Endothelial cell of umbilical vein (primary cell): Measurements from ENCODE around the gene HEATR3. TPM values are rescaled to one million over a fixed set of nuclear protein-coding genes. Genes with fewer than 3 reads are reported as not detected.

Experiments
- BruUV-seq: library from RNA; stranded (reverse); fragments of 400-500 nt; replicated peaks from 2 replicates; lab custom pipeline; 2021; lab: Mats Ljungman, UMichigan
- CTCF ChIA-PET: fragments of 300-600, 350-600 bp; sonication (Branson Sonifier 250); formaldehyde crosslinking; loops from one replicate; lab custom pipeline; 2021; ENCODE audit warnings: antibody characterized with exemption, inconsistent platforms; lab: Charles Lee
- POLR2A ChIA-PET: fragments of 300-600, 350-600 bp; sonication (Branson Sonifier 250); formaldehyde crosslinking; loops from one replicate; lab custom pipeline; 2021; ENCODE audit warnings: antibody characterized with exemption, inconsistent platforms; lab: Charles Lee
- DNase-seq: peaks from one replicate; pipeline ENCODE4 v3.0.0-alpha.2; 2011; ENCODE audit warnings: low read depth, low spot score
- FAIRE-seq: peaks from 2 replicates; lab custom pipeline; 2011; peaks lifted over from hg19 to GRCh38; lab: Jason Lieb, UNC
- H2AFZ ChIP-seq: 2 replicates; pipeline ENCODE4 v1.6.0; 2012; ENCODE audit warnings: low read depth, low read length, control low read depth, inconsistent platforms
- H3K27ac ChIP-seq: 2 replicates; pipeline ENCODE4 v1.5.1; 2011; ENCODE audit warnings: low read depth, mild to moderate bottlenecking, control low read depth, low read length, moderate library complexity; ENCODE audit not compliant: insufficient read depth
- H3K27me3 ChIP-seq, 2 experiments: 2 replicates each; pipeline versions ENCODE4 v1.6.0 to v1.6.1; 2011; ENCODE audit warnings: low read length in 2 of 2, mixed read lengths in 1 of 2; ENCODE audit not compliant: control insufficient read depth in 2 of 2, insufficient read depth in 2 of 2
- H3K36me3 ChIP-seq, 2 experiments: 2 replicates in 1 of 2; 3 replicates in 1 of 2; pipeline ENCODE4 v1.5.1; 2011; ENCODE audit warnings: low read length in 2 of 2, mild to moderate bottlenecking in 1 of 2, moderate library complexity in 1 of 2; ENCODE audit not compliant: control insufficient read depth in 2 of 2, insufficient read depth in 2 of 2; ENCODE audit errors: extremely low read depth in 1 of 2
- H3K4me1 ChIP-seq: 3 replicates; pipeline ENCODE4 v1.5.1; 2011; ENCODE audit warnings: mild to moderate bottlenecking, low read length; ENCODE audit not compliant: control insufficient read depth, insufficient read depth; ENCODE audit errors: extremely low read depth
- H3K4me2 ChIP-seq: 2 replicates; pipeline ENCODE4 v1.6.1; 2011; ENCODE audit warnings: low read length, control low read depth, mixed read lengths; ENCODE audit not compliant: insufficient read depth
- H3K4me3 ChIP-seq, 3 experiments: fragments of 200-600 bp in 1 of 3; sonication (generic), shearing (Covaris generic) in 1 of 3; replicated peaks in 1 of 3; 2 replicates each; pipeline ENCODE4 v1.5.1; 2011 to 2016; ENCODE audit warnings: control low read depth in 3 of 3, low read length in 3 of 3, mild to moderate bottlenecking in 2 of 3, inconsistent platforms in 1 of 3, low read depth in 1 of 3, moderate library complexity in 1 of 3; ENCODE audit not compliant: insufficient read depth in 1 of 3
- H3K79me2 ChIP-seq: 2 replicates; pipeline ENCODE4 v1.6.0; 2012; ENCODE audit warnings: low read length, inconsistent platforms; ENCODE audit not compliant: control insufficient read depth, insufficient read depth
- H3K9ac ChIP-seq: replicated peaks from 2 replicates; pipeline ENCODE3; 2011; ENCODE audit warnings: low read length, control low read depth; ENCODE audit not compliant: insufficient read depth; ENCODE audit errors: extremely low read depth
- H3K9me1 ChIP-seq: replicated peaks from 3 replicates; pipeline ENCODE4 v1.6.0; 2011; ENCODE audit warnings: mild to moderate bottlenecking, low read length; ENCODE audit not compliant: control insufficient read depth, insufficient read depth; ENCODE audit errors: extremely low read depth
- H3K9me3 ChIP-seq: replicated peaks from 2 replicates; pipeline ENCODE4 v1.5.1; 2012; ENCODE audit warnings: low read length, inconsistent platforms; ENCODE audit not compliant: control insufficient read depth, insufficient read depth
- H4K20me1 ChIP-seq: replicated peaks from 2 replicates; pipeline ENCODE3; 2011; ENCODE audit warnings: mild to moderate bottlenecking, low read length; ENCODE audit not compliant: control insufficient read depth, insufficient read depth; ENCODE audit errors: extremely low read depth
- CTCF ChIP-seq, 2 donors: IDR thresholded peaks; 1 replicate in 1 of 2; 2 replicates in 1 of 2; pipeline ENCODE4 v1.5.1; 2011; ENCODE audit warnings: low read length in 2 of 2, mild to moderate bottlenecking in 2 of 2, moderate library complexity in 2 of 2, control low read depth in 1 of 2, inconsistent platforms in 1 of 2, low read depth in 1 of 2; ENCODE audit not compliant: insufficient read depth in 1 of 2; ENCODE audit errors: extremely low read depth in 1 of 2
- EZH2 ChIP-seq: IDR thresholded peaks from 2 replicates; pipeline ENCODE4 v1.6.1; 2012; ENCODE audit warnings: borderline replicate concordance, low read depth, mild to moderate bottlenecking, moderate library complexity, low read length, inconsistent platforms; ENCODE audit not compliant: severe bottlenecking
- FOS ChIP-seq: IDR thresholded peaks from 2 replicates; pipeline ENCODE4 v1.6.1; 2011; ENCODE audit warnings: mild to moderate bottlenecking, low read length, moderate library complexity, borderline replicate concordance; ENCODE audit not compliant: insufficient read depth
- GATA2 ChIP-seq: IDR thresholded peaks from 2 replicates; pipeline ENCODE4 v1.7.0; 2011; ENCODE audit warnings: low read depth, mild to moderate bottlenecking, moderate library complexity, mixed read lengths, low read length; ENCODE audit not compliant: insufficient read length, insufficient read depth
- JUN ChIP-seq: IDR thresholded peaks from 2 replicates; pipeline ENCODE4 v1.6.1; 2011; ENCODE audit warnings: borderline replicate concordance, low read depth; ENCODE audit not compliant: insufficient read length, insufficient read depth
- MAX ChIP-seq: IDR thresholded peaks from 2 replicates; pipeline ENCODE4 v1.6.1; 2011; ENCODE audit not compliant: insufficient read depth, insufficient read length
- MYC ChIP-seq: IDR thresholded peaks from one replicate; pipeline ENCODE4 v1.6.1; 2011; ENCODE audit warnings: mild to moderate bottlenecking, low read depth, low read length
- POLR2A ChIP-seq: IDR thresholded peaks from 2 replicates; pipeline ENCODE4 v1.6.1; 2012; ENCODE audit warnings: low read depth, mild to moderate bottlenecking, control low read depth, low read length
- POLR2AphosphoS5 ChIP-seq: IDR thresholded peaks from 2 replicates; pipeline ENCODE4 v1.6.1; 2012; ENCODE audit warnings: low read depth, mild to moderate bottlenecking, control low read depth, low read length, moderate library complexity; ENCODE audit not compliant: insufficient read depth
- dilution Hi-C: fragments of 300-500 bp; cut with MboI; formaldehyde crosslinking; loops from one replicate; pipeline ENCODE4 v1.15.0; 2019; ENCODE audit warnings: low sequenced_read_pairs; ENCODE audit not compliant: extremely low pct_ligation_motif_present
- intact Hi-C: fragments of 100-400 bp; cut with micrococcal nuclease; formaldehyde crosslinking; loops from one replicate; pipeline ENCODE4 v1.10.0; 2022
- polyA plus RNA-seq, 4 experiments: library from polyadenylated mRNA; depleted of rRNA in 3 of 4; stranded (reverse) in 3 of 4; unstranded in 1 of 4; fragments of >200 nt; gene quantifications; 2 replicates each; pipeline versions ENCODE4 v1.2.1 to v1.2.3, GENCODE V29; 2011 to 2012; ENCODE audit warnings: missing spikeins in 1 of 4
- total RNA-seq: library from RNA; stranded (reverse); gene quantifications from 2 replicates; pipeline ENCODE4 v1.2.3, GENCODE V29; 2021

HEATR3 gene
- total and polyA plus RNA-seq, 2 donors (not counting 3 experiments of a cell fraction or from before 2014, with no cell fraction given): 6.7 to 23.1 TPM

GRCh38 chr16:50086176-50086575 lies 20.4 kb downstream of the HEATR3 start:
- FAIRE-seq: no peak
- intact Hi-C loops (no loop called here), dilution Hi-C loops (no loop called here)
- ChIA-PET CTCF (no interaction called here), POLR2A (no interaction called here)
- Histone ChIP-seq H3K4me1 (no peaks in the 10 kb centered on the region), H2AFZ (no peak overlapping the region), H3K4me3 (no peak overlapping the region), H3K79me2 (peaks cover 2% of the 10 kb centered on the region), H4K20me1 (no peaks in the 10 kb centered on the region), H3K9me1 (no peaks in the 10 kb centered on the region), H3K27me3 (no peaks in the 10 kb centered on the region), H3K4me2 (no peak overlapping the region), H3K9ac (no peak overlapping the region), H3K9me3 (no peaks in the 10 kb centered on the region), H3K27ac (no peak overlapping the region), H3K36me3 (peaks cover 6 to 15% of the 10 kb centered on the region in 2 experiments)
- DNase-seq: no peak
- no peak for TF ChIP-seq JUN
- no peak for TF ChIP-seq EZH2
- no peak for TF ChIP-seq POLR2A
- TF ChIP-seq MYC: no peak
- TF ChIP-seq MAX: no peak
- no peak for TF ChIP-seq POLR2AphosphoS5
- no peak for TF ChIP-seq GATA2
- TF ChIP-seq CTCF (IDR thresholded peaks at IDR 0.05; ENCODE audit: extremely low read depth in 1 of 2, insufficient read depth in 1 of 2, low read depth in 1 of 2, low read length in 2 of 2): no peak
- no peak for TF ChIP-seq FOS
- BruUV-seq: no TSS peak
